A549 (cell line): ENCODE results near the gene LAP3. TPM values are rescaled to one million over a fixed set of nuclear protein-coding genes. Genes with fewer than 3 reads are reported as not detected.

ENCODE experiments used
- ATAC-seq, 2 experiments: fragments of 200-7000 bp in 1 of 2; fragments of >200 bp in 1 of 2; cut with Nextera tagmentation in 1 of 2; cut with Tn5 transposase in 1 of 2; 3 replicates each; pipeline versions ENCODE4 v1.8.0 to v1.9.1; 2018 to 2020; ENCODE audit warnings: mild to moderate bottlenecking in 1 of 2, moderate library complexity in 1 of 2
- CTCF ChIA-PET: fragments of 300-600 bp; sonication (Branson Sonifier 250); formaldehyde crosslinking; extraction: SDS; loops from one replicate; lab custom pipeline; 2021; ENCODE audit warnings: antibody characterized with exemption, inconsistent platforms; lab: Yijun Ruan, JAX
- POLR2A ChIA-PET: fragments of 350-600 bp; formaldehyde crosslinking; extraction: SDS; loops from one replicate; lab custom pipeline; 2021; ENCODE audit warnings: antibody characterized with exemption, inconsistent platforms; lab: Yijun Ruan, JAX
- DNase-seq, 2 experiments: peaks; one replicate each; pipeline versions ENCODE4 v3.0.0 to v3.0.0-alpha.2; 2011 to 2016; ENCODE audit warnings: low read depth in 1 of 2, low spot score in 1 of 2
- FAIRE-seq: peaks from 2 replicates; lab custom pipeline; 2011; peaks lifted over from hg19 to GRCh38; lab: Jason Lieb, UNC
- H3K27ac ChIP-seq, 2 experiments: fragments of >200 bp; sonication (Bioruptor Twin); formaldehyde crosslinking; 3 replicates each; pipeline ENCODE4 v1.5.1; 2016 to 2017
- H3K4me1 ChIP-seq: fragments of >200 bp; sonication (Bioruptor Twin); formaldehyde crosslinking; 3 replicates; pipeline ENCODE4 v1.6.1; 2016
- H3K4me2 ChIP-seq: fragments of >200 bp; sonication (Bioruptor Twin); formaldehyde crosslinking; 3 replicates; pipeline ENCODE4 v1.6.1; 2016
- H3K4me3 ChIP-seq: fragments of >200 bp; sonication (Bioruptor Twin); formaldehyde crosslinking; 3 replicates; pipeline ENCODE4 v1.5.1; 2016
- H3K9me3 ChIP-seq: fragments of >200 bp; sonication (Bioruptor Twin); formaldehyde crosslinking; 3 replicates; pipeline ENCODE4 v1.6.1; 2016
- ATOH8 ChIP-seq: fragments of 250-450 bp; sonication (Bioruptor Pico); IDR thresholded peaks from 2 replicates; pipeline ENCODE4 v1.5.0; 2020; ENCODE audit warnings: low read depth, mild to moderate bottlenecking, moderate library complexity
- CEBPB ChIP-seq, 2 experiments: fragments of >200 bp in 1 of 2; sonication (Bioruptor Twin) in 1 of 2; formaldehyde crosslinking in 1 of 2; IDR thresholded peaks; 2 replicates each; pipeline ENCODE4 v1.6.1; 2012 to 2016
- CHD2 ChIP-seq: fragments of 150-350 bp; IDR thresholded peaks from 2 replicates; pipeline ENCODE4 v1.6.1; 2014; ENCODE audit warnings: low read length; ENCODE audit not compliant: partially characterized antibody
- CTCF ChIP-seq: fragments of >200 bp; sonication (Bioruptor Twin); formaldehyde crosslinking; IDR thresholded peaks from 3 replicates; pipeline ENCODE4 v1.5.1; 2016
- EHF ChIP-seq: fragments of 250-450 bp; sonication (Bioruptor Pico); IDR thresholded peaks from 2 replicates; pipeline ENCODE4 v1.5.0; 2020; ENCODE audit warnings: mild to moderate bottlenecking
- EHMT2 ChIP-seq: fragments of 200-600 bp; sonication (generic); IDR thresholded peaks from 2 replicates; pipeline ENCODE4 v1.6.1; 2016; ENCODE audit warnings: antibody characterized with exemption, low read depth, mild to moderate bottlenecking, moderate library complexity
- HOXA7 ChIP-seq: fragments of 250-450 bp; sonication (Bioruptor Pico); IDR thresholded peaks from 2 replicates; pipeline ENCODE4 v1.5.0; 2020; ENCODE audit warnings: mild to moderate bottlenecking, moderate library complexity
- JUN ChIP-seq, 2 experiments: fragments of >200 bp; sonication (Bioruptor Twin); formaldehyde crosslinking; IDR thresholded peaks; 2 replicates in 1 of 2; 3 replicates in 1 of 2; pipeline ENCODE4 v1.6.1; 2016 to 2017
- MAZ ChIP-seq: fragments of 150-350 bp; IDR thresholded peaks from 2 replicates; pipeline ENCODE4 v1.6.1; 2014; ENCODE audit warnings: antibody characterized with exemption, low read depth, low read length, borderline replicate concordance
- NFE2L2 ChIP-seq: fragments of 150-350 bp; conservative IDR thresholded peaks from 2 replicates; pipeline ENCODE4 v1.6.1; 2014; ENCODE audit warnings: low read length
- NPAS2 ChIP-seq: fragments of 250-450 bp; sonication (Bioruptor Pico); IDR thresholded peaks from 2 replicates; pipeline ENCODE4 v1.8.0; 2022; ENCODE audit warnings: mild to moderate bottlenecking, moderate library complexity, borderline replicate concordance
- PBX3 ChIP-seq: IDR thresholded peaks from 2 replicates; pipeline ENCODE4 v1.6.1; 2012
- PHF8 ChIP-seq: fragments of 200-600 bp; sonication (generic); IDR thresholded peaks from 2 replicates; pipeline ENCODE4 v1.6.1; 2016; ENCODE audit warnings: low read depth, mild to moderate bottlenecking, antibody characterized with exemption, moderate library complexity, borderline replicate concordance
- SREBF2 ChIP-seq: fragments of 450-650 bp; IDR thresholded peaks from 2 replicates; pipeline ENCODE4 v1.6.1; 2014; ENCODE audit warnings: mild to moderate bottlenecking, moderate library complexity
- TP53 ChIP-seq: fragments of 250-450 bp; sonication (Bioruptor Pico); IDR thresholded peaks from 2 replicates; pipeline ENCODE4 v1.5.0; 2021; ENCODE audit warnings: mild to moderate bottlenecking, moderate library complexity
- USF2 ChIP-seq: fragments of 450-650 bp; IDR thresholded peaks from 2 replicates; pipeline ENCODE4 v1.6.1; 2014; ENCODE audit warnings: antibody characterized with exemption
- ZC3H11A ChIP-seq: fragments of 450-650 bp; IDR thresholded peaks from 2 replicates; pipeline ENCODE4 v1.6.1; 2014; ENCODE audit warnings: antibody characterized with exemption, mild to moderate bottlenecking
- ZFP36 ChIP-seq: fragments of 450-650 bp; IDR thresholded peaks from 2 replicates; pipeline ENCODE4 v1.6.1; 2014; ENCODE audit warnings: borderline replicate concordance; ENCODE audit not compliant: partially characterized antibody
- ZSCAN20 ChIP-seq: fragments of 250-450 bp; sonication (Bioruptor Pico); IDR thresholded peaks from 2 replicates; pipeline ENCODE4 v1.8.0; 2022; ENCODE audit warnings: mild to moderate bottlenecking, moderate library complexity
- WGBS: methylation state at CpG from one replicate; pipeline ENCODE4 v1.1.6; 2017; ENCODE audit errors: missing lambda C conversion rate; 5-methylcytosine and 5-hydroxymethylcytosine counted together
- polyA plus RNA-seq, 4 experiments: library from polyadenylated mRNA; depleted of rRNA in 3 of 4; stranded (reverse); fragments of >200 nt; fragmentation: RNase III in 1 of 4; extraction: RNeasy Plus Mini Kit Qiagen cat#74134 plus additional on column Dnase treatment in 1 of 4; gene quantifications; 2 replicates in 3 of 4; 3 replicates in 1 of 4; pipeline ENCODE4 v1.2.3, GENCODE V29; 2011 to 2017
- TF ChIP-seq, protein P1 (sequence below): fragments of >200 bp; sonication (Bioruptor Twin); formaldehyde crosslinking; IDR thresholded peaks from 3 replicates; pipeline ENCODE4 v1.6.1; 2016

Gene LAP3
- polyA plus RNA-seq, 2 of the 4 experiments (the other 2 are of a cell fraction) = 38.6 to 46.2 TPM

DNA sequence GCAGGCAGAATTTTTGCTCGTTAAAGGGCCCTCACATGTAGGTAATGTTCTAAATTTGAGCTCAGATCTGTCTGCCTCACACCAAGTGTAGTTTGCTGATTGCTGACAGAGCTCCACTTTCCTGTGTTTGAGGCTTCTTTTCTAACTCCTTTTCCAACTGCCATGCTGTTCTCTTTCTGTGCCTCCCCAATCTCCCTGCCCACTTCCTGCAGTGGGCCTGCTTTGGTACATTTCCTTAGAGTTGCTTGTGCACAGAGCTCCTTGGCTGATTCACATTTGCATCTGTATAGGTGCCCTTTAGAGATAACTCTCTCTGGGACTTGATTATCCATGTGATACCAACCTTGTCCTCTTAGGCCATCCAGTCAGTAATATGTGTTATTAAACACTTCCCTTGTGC, 41.9 kb downstream of the LAP3 start:
- POLR2A ChIA-PET = interaction anchor here (0.5 kb wide), 1 partner anchor 15 kb away, joined by 4 read pairs; no protein-coding TSS in a partner anchor
- ATAC-seq (no peak), FAIRE-seq (no peak), DNase-seq (no peak)
- H3K9me3 ChIP-seq = no peaks in the 10 kb centered on the region
- no peak overlapping the region for H3K4me3 ChIP-seq
- CTCF ChIA-PET = interaction anchor here (1.2 kb wide), 1 partner anchor 19 kb away, joined by 5 read pairs; no protein-coding TSS in a partner anchor
- WGBS = 100% methylated on average over 1 of the region's 1 CpG
- no peak for TF ChIP-seq TP53 (CRISPR knock-in tag)
- TF ChIP-seq HOXA7 (CRISPR knock-in tag) = no peak
- TF ChIP-seq PBX3 = no peak
- TF ChIP-seq, all 56 proteins: peak for 0
- H3K4me2 ChIP-seq = no peak overlapping the region
- peaks cover 11% of the 10 kb centered on the region; the same call in 2 of the 3 replicates for H3K4me1 ChIP-seq
- H3K27ac ChIP-seq = no peak overlapping the region

DNA sequence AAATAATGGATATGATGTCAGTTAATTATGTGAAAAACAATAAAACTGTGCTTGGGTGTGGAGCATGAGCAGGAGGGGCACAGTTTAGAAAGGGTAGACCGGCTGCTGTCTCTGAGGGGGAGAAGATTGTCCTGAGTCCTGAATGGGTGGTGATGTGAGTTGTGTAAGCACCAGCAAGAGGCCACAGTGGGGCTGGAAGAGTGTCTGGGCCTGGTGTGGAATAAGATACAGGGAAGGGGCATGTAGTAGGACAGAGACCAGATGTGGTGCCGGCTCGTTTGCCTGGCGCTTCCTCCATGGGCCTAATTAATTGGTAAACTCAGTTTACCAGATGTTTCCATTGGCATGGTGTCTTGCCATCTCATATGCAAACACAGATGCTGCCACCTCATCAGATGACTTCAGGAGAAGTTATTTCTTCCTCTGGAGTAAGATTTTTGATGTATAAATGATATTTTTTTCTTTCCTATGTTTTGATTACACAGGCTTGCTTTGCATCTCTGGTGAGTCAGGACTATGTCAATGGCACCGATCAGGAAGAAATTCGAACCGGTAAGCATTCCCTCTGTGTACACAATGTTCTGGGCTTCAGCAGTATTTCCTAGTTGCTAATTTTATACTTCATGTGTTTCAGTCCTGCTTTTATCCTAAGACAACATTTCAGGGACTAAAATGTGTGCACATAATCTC, 42.6 kb downstream of the LAP3 start:
- H3K4me2 ChIP-seq = no peak overlapping the region
- FAIRE-seq (no peak), ATAC-seq (no peak), DNase-seq (no peak)
- no peak overlapping the region for H3K27ac ChIP-seq
- H3K9me3 ChIP-seq = no peaks in the 10 kb centered on the region
- H3K4me1 ChIP-seq = peaks cover 11% of the 10 kb centered on the region; the same call in 2 of the 3 replicates
- ChIA-PET POLR2A (no interaction called here), CTCF (no interaction called here)
- TF ChIP-seq ZFP36 (no peak), CEBPB (IDR thresholded peaks at IDR 0.05) (no peak), MAZ (no peak), PHF8 (no peak), ATOH8 (CRISPR knock-in tag) (no peak), ZC3H11A (no peak), EHF (CRISPR knock-in tag) (no peak), EHMT2 (no peak), HOXA7 (CRISPR knock-in tag) (no peak), CTCF (no peak), CHD2 (no peak), NFE2L2 (no peak), ZSCAN20 (CRISPR knock-in tag) (no peak), TP53 (CRISPR knock-in tag) (no peak), NPAS2 (CRISPR knock-in tag) (no peak), USF2 (no peak), JUN (IDR thresholded peaks at IDR 0.05) (no peak), SREBF2 (no peak)
- TF ChIP-seq, protein P1, sequence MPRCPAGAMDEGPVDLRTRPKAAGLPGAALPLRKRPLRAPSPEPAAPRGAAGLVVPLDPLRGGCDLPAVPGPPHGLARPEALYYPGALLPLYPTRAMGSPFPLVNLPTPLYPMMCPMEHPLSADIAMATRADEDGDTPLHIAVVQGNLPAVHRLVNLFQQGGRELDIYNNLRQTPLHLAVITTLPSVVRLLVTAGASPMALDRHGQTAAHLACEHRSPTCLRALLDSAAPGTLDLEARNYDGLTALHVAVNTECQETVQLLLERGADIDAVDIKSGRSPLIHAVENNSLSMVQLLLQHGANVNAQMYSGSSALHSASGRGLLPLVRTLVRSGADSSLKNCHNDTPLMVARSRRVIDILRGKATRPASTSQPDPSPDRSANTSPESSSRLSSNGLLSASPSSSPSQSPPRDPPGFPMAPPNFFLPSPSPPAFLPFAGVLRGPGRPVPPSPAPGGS = no peak
- TF ChIP-seq, all 56 proteins: peak for 0
- no peak overlapping the region for H3K4me3 ChIP-seq
- WGBS = 73% methylated on average over 7 of the region's 7 CpGs
